Gastroesophageal sphincter (tissue), 4 donors: Measurements from ENCODE around the gene MBOAT1. TPM values are rescaled to one million over a fixed set of nuclear protein-coding genes. Genes with fewer than 3 reads are reported as not detected.

Experiments
- ATAC-seq: fragments of 150-250 bp; one replicate; pipeline ENCODE4 v1.9.1; 2016; ENCODE audit warnings: mild to moderate bottlenecking, moderate library complexity
- H3K27ac ChIP-seq, 4 donors: fragments of 200-600 bp; sonication (generic) in 3 of 4; 1 replicate in 3 of 4; 2 replicates in 1 of 4; pipeline ENCODE4 v1.5.1; 2016 to 2019
- H3K27me3 ChIP-seq: fragments of 200-600 bp; sonication (generic); one replicate; pipeline ENCODE4 v1.5.1; 2019
- H3K36me3 ChIP-seq, 2 donors: fragments of 200-600 bp; sonication (generic); one replicate each; pipeline ENCODE4 v1.5.1; 2019; ENCODE audit warnings: control low read depth in 1 of 2
- H3K4me1 ChIP-seq, 3 donors: fragments of 200-600 bp; sonication (generic); 1 replicate in 2 of 3; 2 replicates in 1 of 3; pipeline ENCODE4 v1.5.1; 2016 to 2019; ENCODE audit warnings: control low read depth in 2 of 3
- H3K4me3 ChIP-seq, 2 donors: fragments of 200-600 bp; sonication (generic); one replicate each; pipeline ENCODE4 v1.5.1; 2019; ENCODE audit warnings: mild to moderate bottlenecking in 1 of 2, moderate library complexity in 1 of 2
- H3K9me3 ChIP-seq, 3 donors: fragments of 200-600 bp; sonication (generic); one replicate each; pipeline ENCODE4 v1.5.1; 2017 to 2019; ENCODE audit warnings: control low read depth in 2 of 3
- EP300 ChIP-seq: sonication (generic); formaldehyde crosslinking; IDR thresholded peaks from one replicate; pipeline ENCODE4 v1.6.1; 2017; ENCODE audit warnings: antibody characterized with exemption, mild to moderate bottlenecking
- POLR2A ChIP-seq, 2 donors: fragments of 450-650 bp; IDR thresholded peaks; one replicate each; pipeline ENCODE4 v1.6.1; 2017; ENCODE audit warnings: antibody characterized with exemption in 2 of 2, mild to moderate bottlenecking in 2 of 2, moderate library complexity in 1 of 2
- POLR2AphosphoS5 ChIP-seq: sonication (generic); formaldehyde crosslinking; IDR thresholded peaks from one replicate; pipeline ENCODE4 v1.6.1; 2017; ENCODE audit warnings: antibody characterized with exemption
- WGBS, 2 donors: methylation state at CpG; one replicate each; pipeline ENCODE4 v1.1.5; 2018; ENCODE audit warnings: low coverage in 1 of 2; 5-methylcytosine and 5-hydroxymethylcytosine counted together
- total RNA-seq, 4 donors: library from RNA; depleted of rRNA; stranded (reverse); fragments of >200 nt; gene quantifications; one replicate each; pipeline ENCODE4 v1.1.0, GENCODE V29; 2016
- TF ChIP-seq, protein P1 (sequence below), 4 experiments: fragments of 200-600 bp in 2 of 4; fragments of 450-650 bp in 2 of 4; sonication (generic) in 1 of 4; IDR thresholded peaks; one replicate each; pipeline ENCODE4 v1.5.1; 2017 to 2019; ENCODE audit warnings: antibody characterized with exemption in 4 of 4, mild to moderate bottlenecking in 2 of 4, moderate library complexity in 2 of 4

Gene MBOAT1
- total RNA-seq, 4 donors from 2014 or later: 2.6 to 11.8 (median 4.4) TPM

GRCh38 chr6:20203561-20204511 is 8.4 kb downstream of the MBOAT1 start:
- peak overlapping the region in 3 of 4 donors; percentile 42 to 65 (median 49) for H3K27ac ChIP-seq
- ATAC-seq: no peak
- WGBS, 2 donors: 62 to 63% methylated on average over 4 to 7 of the region's 7 CpGs
- no peak overlapping the region for H3K4me3 ChIP-seq
- H3K36me3 ChIP-seq: no peaks in the 10 kb centered on the region
- H3K27me3 ChIP-seq: no peaks in the 10 kb centered on the region
- peaks cover 0 to 85% (median 25%) of the 10 kb centered on the region in 3 donors for H3K4me1 ChIP-seq
- no peak for TF ChIP-seq POLR2A (IDR thresholded peaks at IDR 0.05)
- TF ChIP-seq EP300: no peak
- TF ChIP-seq, protein P1, sequence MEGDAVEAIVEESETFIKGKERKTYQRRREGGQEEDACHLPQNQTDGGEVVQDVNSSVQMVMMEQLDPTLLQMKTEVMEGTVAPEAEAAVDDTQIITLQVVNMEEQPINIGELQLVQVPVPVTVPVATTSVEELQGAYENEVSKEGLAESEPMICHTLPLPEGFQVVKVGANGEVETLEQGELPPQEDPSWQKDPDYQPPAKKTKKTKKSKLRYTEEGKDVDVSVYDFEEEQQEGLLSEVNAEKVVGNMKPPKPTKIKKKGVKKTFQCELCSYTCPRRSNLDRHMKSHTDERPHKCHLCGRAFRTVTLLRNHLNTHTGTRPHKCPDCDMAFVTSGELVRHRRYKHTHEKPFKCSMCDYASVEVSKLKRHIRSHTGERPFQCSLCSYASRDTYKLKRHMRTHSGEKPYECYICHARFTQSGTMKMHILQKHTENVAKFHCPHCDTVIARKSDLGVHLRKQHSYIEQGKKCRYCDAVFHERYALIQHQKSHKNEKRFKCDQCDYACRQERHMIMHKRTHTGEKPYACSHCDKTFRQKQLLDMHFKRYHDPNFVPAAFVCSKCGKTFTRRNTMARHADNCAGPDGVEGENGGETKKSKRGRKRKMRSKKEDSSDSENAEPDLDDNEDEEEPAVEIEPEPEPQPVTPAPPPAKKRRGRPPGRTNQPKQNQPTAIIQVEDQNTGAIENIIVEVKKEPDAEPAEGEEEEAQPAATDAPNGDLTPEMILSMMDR (IDR thresholded peaks at IDR 0.05): no peak
- TF ChIP-seq POLR2AphosphoS5: no peak
- H3K9me3 ChIP-seq: no peaks in the 10 kb centered on the region

DNA sequence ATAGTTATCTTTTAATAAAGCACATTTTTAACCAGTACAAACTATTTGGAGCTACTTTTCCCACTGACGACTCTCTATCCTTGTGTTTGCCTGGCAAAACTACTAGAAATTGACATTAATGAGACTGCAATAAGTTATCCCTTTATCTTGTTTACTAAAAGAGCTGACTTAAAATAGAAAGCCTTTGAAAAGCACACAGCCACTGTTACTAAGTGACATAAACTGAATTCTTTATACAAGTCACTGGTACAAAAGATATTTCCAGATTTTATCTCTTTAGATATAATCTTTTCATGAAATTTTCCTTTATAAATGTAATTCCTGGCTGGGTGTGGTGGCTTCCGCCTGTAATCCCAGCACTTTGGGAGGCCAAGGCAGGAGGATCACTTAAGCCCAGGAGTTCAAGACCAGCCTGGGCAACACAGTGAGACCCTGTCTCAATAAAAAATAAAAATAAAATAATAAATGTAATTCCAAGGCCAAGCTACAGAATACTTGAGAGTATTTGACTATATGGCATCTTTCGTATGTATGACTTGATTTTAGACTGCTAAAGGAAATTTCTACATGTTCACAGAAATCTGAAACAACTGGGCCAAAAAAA is 9.5 kb downstream of the MBOAT1 start:
- H3K36me3 ChIP-seq: no peaks in the 10 kb centered on the region
- H3K4me1 ChIP-seq: peaks cover 0 to 80% (median 25%) of the 10 kb centered on the region in 3 donors
- H3K27ac ChIP-seq: peak overlapping the region in 3 of 4 donors; percentile 6 to 31 (median 16)
- ATAC-seq: no peak
- no peak overlapping the region for H3K4me3 ChIP-seq
- H3K27me3 ChIP-seq: no peaks in the 10 kb centered on the region
- TF ChIP-seq EP300 (no peak), POLR2A (IDR thresholded peaks at IDR 0.05) (no peak), POLR2AphosphoS5 (no peak)
- TF ChIP-seq, protein P1 (IDR thresholded peaks at IDR 0.05): no peak
- H3K9me3 ChIP-seq: no peaks in the 10 kb centered on the region
- WGBS, 2 donors: 58 to 69% methylated on average over 3 of the region's 3 CpGs

DNA sequence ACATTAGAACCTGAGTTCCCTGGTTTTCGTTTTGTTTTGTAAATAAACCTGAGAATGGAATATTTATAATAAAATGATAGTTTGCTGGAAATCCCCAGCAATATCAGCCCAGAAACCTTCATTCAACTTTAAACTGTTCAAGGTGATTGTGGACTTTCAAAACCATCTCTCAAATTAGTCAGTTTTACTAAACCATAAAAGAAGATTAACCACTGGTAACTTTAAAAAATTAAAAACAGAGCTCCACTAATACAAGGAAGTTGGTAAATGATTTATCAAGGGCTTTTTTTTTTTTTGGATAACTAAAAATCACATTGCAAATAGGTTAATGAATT is 10.0 kb downstream of the MBOAT1 start:
- Histone ChIP-seq H3K27me3 (no peaks in the 10 kb centered on the region), H3K4me3 (no peak overlapping the region), H3K36me3 (no peaks in the 10 kb centered on the region), H3K4me1 (peaks cover 0 to 76% (median 25%) of the 10 kb centered on the region in 3 donors), H3K27ac (peak overlapping the region in 1 of 4 donors; percentile 16), H3K9me3 (no peaks in the 10 kb centered on the region)
- ATAC-seq: no peak
- 11 to 33% methylated on average over 1 of the region's 1 CpG for WGBS, 2 donors
- TF ChIP-seq POLR2A (IDR thresholded peaks at IDR 0.05): no peak
- TF ChIP-seq POLR2AphosphoS5: no peak
- TF ChIP-seq, protein P1 (IDR thresholded peaks at IDR 0.05): no peak
- TF ChIP-seq EP300: no peak

DNA sequence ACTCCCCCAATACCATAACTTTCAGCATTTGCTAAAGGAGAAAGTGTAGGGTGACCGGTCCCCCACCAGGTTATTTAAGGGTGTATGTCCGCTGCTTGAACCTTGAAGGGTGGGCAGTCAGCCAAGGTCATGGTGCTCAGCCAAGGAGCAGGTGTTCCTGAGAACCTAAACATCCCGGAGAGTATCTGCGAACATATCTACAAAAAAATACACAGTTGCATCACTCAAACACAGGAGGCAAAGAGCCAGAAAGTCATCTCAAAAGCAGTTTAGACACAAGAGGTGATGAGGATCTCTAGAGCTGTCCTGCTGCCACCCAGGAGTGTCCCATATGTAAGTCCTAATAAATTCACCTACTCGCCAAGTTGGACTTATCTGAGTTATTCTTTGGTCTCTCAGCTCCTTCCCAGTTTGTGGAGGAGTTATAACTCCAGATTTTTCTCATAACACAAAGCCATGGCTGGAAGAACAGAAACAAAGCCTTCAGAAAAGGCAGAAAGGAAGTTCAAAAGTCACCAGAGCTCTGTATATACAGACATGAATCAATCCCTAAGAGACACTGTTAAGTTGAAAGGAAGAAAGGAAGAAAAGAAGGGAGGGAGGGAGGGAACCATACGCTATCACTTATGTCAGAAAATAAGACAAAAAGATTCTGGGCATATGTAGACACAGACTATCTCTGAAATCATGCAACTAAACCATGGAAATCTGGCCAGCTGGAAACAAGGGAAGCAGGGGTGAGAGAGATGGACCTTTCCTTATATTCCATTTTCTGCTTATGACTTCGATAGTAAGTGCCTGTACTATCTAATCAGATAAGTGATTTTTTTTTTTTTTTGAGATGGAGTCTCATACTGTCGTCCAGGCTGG is 11.3 kb downstream of the MBOAT1 start:
- H3K4me1 ChIP-seq: peaks cover 0 to 64% (median 25%) of the 10 kb centered on the region in 3 donors

More for the DNA sequence above, 11.3 kb downstream of the MBOAT1 start:
- H3K27ac ChIP-seq: peak overlapping the region in 1 of 4 donors; percentile 32
- no peaks in the 10 kb centered on the region for H3K27me3 ChIP-seq
- TF ChIP-seq EP300 (no peak), POLR2A (IDR thresholded peaks at IDR 0.05) (no peak), POLR2AphosphoS5 (no peak)
- TF ChIP-seq, protein P1 (IDR thresholded peaks at IDR 0.05): no peak
- no peak for ATAC-seq
- WGBS, 2 donors: 47 to 51% methylated on average over 4 to 7 of the region's 8 CpGs
- no peaks in the 10 kb centered on the region for H3K9me3 ChIP-seq
- H3K36me3 ChIP-seq: no peaks in the 10 kb centered on the region
- H3K4me3 ChIP-seq: no peak overlapping the region
